OCI-LY7 (cell line): ENCODE data around the gene LDHAL6A. TPM values are rescaled to one million over a fixed set of nuclear protein-coding genes. Genes with fewer than 3 reads are reported as not detected.

ENCODE experiments used
- BruUV-seq: library from RNA; stranded (reverse); fragments of 400-500 nt; replicated peaks from 2 replicates; lab custom pipeline; 2021; lab: Mats Ljungman, UMichigan
- CTCF ChIA-PET: fragments of 300-600 bp; sonication (Branson Sonifier 250); formaldehyde crosslinking; loops from one replicate; lab custom pipeline; 2022; ENCODE audit warnings: antibody characterized with exemption; ENCODE audit not compliant: unreplicated experiment; lab: Charles Lee
- POLR2A ChIA-PET: fragments of 300-600 bp; sonication (Branson Sonifier 250); formaldehyde crosslinking; loops from one replicate; lab custom pipeline; 2022; ENCODE audit warnings: antibody characterized with exemption; lab: Charles Lee
- DNase-seq: peaks from one replicate; pipeline ENCODE4 v3.0.0-alpha.2; 2015; ENCODE audit warnings: low spot score
- H2AFZ ChIP-seq: fragments of 200-600 bp; sonication (generic), shearing (Covaris generic); 2 replicates; pipeline ENCODE4 v1.6.1; 2014; ENCODE audit warnings: mild to moderate bottlenecking, antibody characterized with exemption, low read length, moderate library complexity
- H3K27ac ChIP-seq: fragments of 200-600 bp; sonication (generic); 2 replicates; pipeline ENCODE4 v1.5.1; 2014; ENCODE audit warnings: mixed run types, low read depth, mild to moderate bottlenecking, moderate library complexity, low read length, inconsistent platforms; ENCODE audit not compliant: poor library complexity, severe bottlenecking
- H3K36me3 ChIP-seq: fragments of 200-600 bp; sonication (generic); 2 replicates; pipeline ENCODE4 v1.6.1; 2014; ENCODE audit warnings: mild to moderate bottlenecking, antibody characterized with exemption, low read length, moderate library complexity, mixed read lengths; ENCODE audit not compliant: insufficient read depth
- H3K4me1 ChIP-seq: fragments of 200-600 bp; sonication (generic); 2 replicates; pipeline ENCODE4 v1.5.1; 2014; ENCODE audit warnings: mild to moderate bottlenecking, low read length; ENCODE audit not compliant: insufficient read depth, poor library complexity, severe bottlenecking
- H3K4me2 ChIP-seq: fragments of 200-600 bp; sonication (generic); 2 replicates; pipeline ENCODE4 v1.6.1; 2014; ENCODE audit warnings: mild to moderate bottlenecking, low read length
- H3K4me3 ChIP-seq: fragments of 200-600 bp; sonication (generic); 2 replicates; pipeline ENCODE4 v1.5.1; 2014; ENCODE audit warnings: mild to moderate bottlenecking, low read depth, low read length; ENCODE audit not compliant: poor library complexity, severe bottlenecking
- H3K79me2 ChIP-seq: fragments of 200-600 bp; sonication (generic); 2 replicates; pipeline ENCODE4 v1.6.1; 2016; ENCODE audit warnings: low read depth, mild to moderate bottlenecking, low read length, moderate library complexity, mixed read lengths; ENCODE audit not compliant: insufficient read depth
- H3K9me2 ChIP-seq: fragments of 200-600 bp; sonication (generic); 2 replicates; pipeline ENCODE4 v1.6.1; 2016; ENCODE audit warnings: mild to moderate bottlenecking, low read length, mixed read lengths; ENCODE audit not compliant: insufficient read depth
- H3K9me3 ChIP-seq: fragments of 200-600 bp; sonication (generic); 2 replicates; pipeline ENCODE4 v1.6.1; 2014; ENCODE audit warnings: mild to moderate bottlenecking, mixed run types, low read length, mixed read lengths
- H4K20me1 ChIP-seq: fragments of 200-600 bp; sonication (generic); 2 replicates; pipeline ENCODE4 v1.6.1; 2014; ENCODE audit warnings: mild to moderate bottlenecking, antibody characterized with exemption, low read length, moderate library complexity, mixed read lengths; ENCODE audit not compliant: insufficient read depth
- EZH2phosphoT487 ChIP-seq: fragments of 200-600 bp; sonication (generic); IDR thresholded peaks from 2 replicates; pipeline ENCODE4 v1.6.1; 2018; ENCODE audit warnings: low read depth, borderline replicate concordance, mild to moderate bottlenecking, mixed run types, antibody characterized with exemption, low read length, moderate library complexity, mixed read lengths
- intact Hi-C: fragments of 100-400 bp; cut with micrococcal nuclease; formaldehyde crosslinking; loops from one replicate; pipeline ENCODE4 v1.10.0; 2022; ENCODE audit not compliant: unreplicated experiment
- total RNA-seq, 2 experiments: library from RNA; depleted of rRNA in 1 of 2; stranded (reverse); fragments of >200 nt in 1 of 2; shearing (Covaris generic) in 1 of 2; gene quantifications; 2 replicates each; pipeline ENCODE4 v1.2.3, GENCODE V29; 2014 to 2022
- TF ChIP-seq, protein P1 (sequence below): fragments of 200-600 bp; sonication (generic); conservative IDR thresholded peaks from 2 replicates; pipeline ENCODE4 v1.5.1; 2014; ENCODE audit warnings: mild to moderate bottlenecking, antibody characterized with exemption, low read length, moderate library complexity, mixed read lengths

Gene LDHAL6A
- total RNA-seq, 2 experiments from 2014 or later = not detected

GRCh38 chr11:18416459-18416858, 39.2 kb upstream of the LDHAL6A start:
- POLR2A ChIA-PET = interaction anchor here (1.1 kb wide), 1 partner anchor 20 kb away, joined by 5 read pairs; no protein-coding TSS in a partner anchor
- intact Hi-C loops = no loop called here
- Histone ChIP-seq H3K4me3 (no peak overlapping the region), H2AFZ (no peak overlapping the region), H3K4me2 (no peak overlapping the region), H3K4me1 (no peaks in the 10 kb centered on the region), H3K9me3 (no peaks in the 10 kb centered on the region), H3K36me3 (no peaks in the 10 kb centered on the region), H3K27ac (no peak overlapping the region), H3K9me2 (no peaks in the 10 kb centered on the region), H4K20me1 (no peaks in the 10 kb centered on the region), H3K79me2 (no peaks in the 10 kb centered on the region)
- DNase-seq = no peak
- CTCF ChIA-PET = no interaction called here
- TF ChIP-seq, protein P1, sequence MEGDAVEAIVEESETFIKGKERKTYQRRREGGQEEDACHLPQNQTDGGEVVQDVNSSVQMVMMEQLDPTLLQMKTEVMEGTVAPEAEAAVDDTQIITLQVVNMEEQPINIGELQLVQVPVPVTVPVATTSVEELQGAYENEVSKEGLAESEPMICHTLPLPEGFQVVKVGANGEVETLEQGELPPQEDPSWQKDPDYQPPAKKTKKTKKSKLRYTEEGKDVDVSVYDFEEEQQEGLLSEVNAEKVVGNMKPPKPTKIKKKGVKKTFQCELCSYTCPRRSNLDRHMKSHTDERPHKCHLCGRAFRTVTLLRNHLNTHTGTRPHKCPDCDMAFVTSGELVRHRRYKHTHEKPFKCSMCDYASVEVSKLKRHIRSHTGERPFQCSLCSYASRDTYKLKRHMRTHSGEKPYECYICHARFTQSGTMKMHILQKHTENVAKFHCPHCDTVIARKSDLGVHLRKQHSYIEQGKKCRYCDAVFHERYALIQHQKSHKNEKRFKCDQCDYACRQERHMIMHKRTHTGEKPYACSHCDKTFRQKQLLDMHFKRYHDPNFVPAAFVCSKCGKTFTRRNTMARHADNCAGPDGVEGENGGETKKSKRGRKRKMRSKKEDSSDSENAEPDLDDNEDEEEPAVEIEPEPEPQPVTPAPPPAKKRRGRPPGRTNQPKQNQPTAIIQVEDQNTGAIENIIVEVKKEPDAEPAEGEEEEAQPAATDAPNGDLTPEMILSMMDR = no peak
- TF ChIP-seq EZH2phosphoT487 = no peak
- BruUV-seq = no TSS peak

DNA sequence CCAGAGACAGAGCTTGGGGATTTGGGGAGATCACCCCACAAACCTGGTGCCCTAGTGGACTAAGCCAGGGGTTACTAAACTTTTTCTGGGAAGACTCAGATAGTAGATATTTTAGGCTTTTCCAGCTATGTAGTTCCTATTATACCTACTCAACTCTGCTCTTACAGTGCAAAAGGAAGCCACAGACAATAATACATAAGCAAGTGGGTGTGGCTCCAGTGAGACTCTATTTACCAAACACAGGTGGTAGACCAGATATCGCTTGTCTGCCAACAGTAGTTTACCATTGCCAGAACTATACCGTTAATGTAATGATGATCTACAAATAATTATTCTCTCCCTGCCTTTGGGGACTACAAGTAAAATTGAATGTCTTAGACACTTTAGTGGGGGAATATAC, 36.6 kb upstream of the LDHAL6A start:
- ChIA-PET CTCF (no interaction called here), POLR2A (interaction anchor here (0.6 kb wide), 1 partner anchor 63 kb away, joined by 3 read pairs; no protein-coding TSS in a partner anchor)
- no peaks in the 10 kb centered on the region for H3K9me3 ChIP-seq
- H3K4me2 ChIP-seq = no peak overlapping the region
- no peak for DNase-seq
- TF ChIP-seq, protein P1 = no peak
- TF ChIP-seq EZH2phosphoT487 = no peak
- H3K9me2 ChIP-seq = no peaks in the 10 kb centered on the region
- no peaks in the 10 kb centered on the region for H3K36me3 ChIP-seq
- H3K79me2 ChIP-seq = no peaks in the 10 kb centered on the region
- no peak overlapping the region for H3K4me3 ChIP-seq
- no peak overlapping the region for H3K27ac ChIP-seq
- BruUV-seq = no TSS peak
- H3K4me1 ChIP-seq = no peaks in the 10 kb centered on the region
- no peak overlapping the region for H2AFZ ChIP-seq
- no peaks in the 10 kb centered on the region for H4K20me1 ChIP-seq
- intact Hi-C loops = no loop called here

DNA sequence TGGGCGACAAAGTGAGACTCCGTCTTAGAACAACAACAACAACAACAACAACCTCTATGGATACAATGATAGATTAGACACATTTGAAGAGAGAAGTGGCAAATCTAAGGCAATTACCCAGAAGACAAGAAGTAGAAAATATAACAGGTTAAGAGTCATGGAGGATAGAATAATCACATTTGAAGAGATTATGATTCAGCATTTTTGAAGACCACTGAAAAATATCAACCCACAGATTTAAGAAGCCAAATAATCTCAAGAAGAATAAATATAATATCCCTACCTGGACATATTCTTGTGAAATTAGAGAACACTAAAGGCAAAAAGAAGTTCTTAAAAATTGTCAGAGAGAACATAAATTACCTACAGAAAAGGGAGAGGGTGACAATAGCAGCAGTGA, 35.6 kb upstream of the LDHAL6A start:
- POLR2A ChIA-PET = no interaction called here
- H2AFZ ChIP-seq = no peak overlapping the region
- no TSS peak for BruUV-seq
- H3K4me3 ChIP-seq = no peak overlapping the region
- no peak overlapping the region for H3K27ac ChIP-seq
- no peaks in the 10 kb centered on the region for H3K4me1 ChIP-seq
- CTCF ChIA-PET = no interaction called here
- no peaks in the 10 kb centered on the region for H3K9me3 ChIP-seq
- no peak for DNase-seq
- H3K79me2 ChIP-seq = no peaks in the 10 kb centered on the region
- no peak for TF ChIP-seq EZH2phosphoT487
- TF ChIP-seq, protein P1 = no peak
- H4K20me1 ChIP-seq = no peaks in the 10 kb centered on the region
- no peaks in the 10 kb centered on the region for H3K36me3 ChIP-seq
- H3K4me2 ChIP-seq = no peak overlapping the region
- H3K9me2 ChIP-seq = no peaks in the 10 kb centered on the region
- intact Hi-C loops = no loop called here
